ENCODE data around the gene QPCT. TPM values are rescaled to one million over a fixed set of nuclear protein-coding genes. Genes with fewer than 3 reads are reported as not detected.
"Not testable (repeated sequence)": the region's sequence is repeated elsewhere in the genome, so short reads cannot be mapped to it uniquely, and the experiment has no call there.

The QPCT gene
- polyA plus RNA-seq (ENCODE audit: insufficient read depth in 1 of 5, insufficient read length in 5 of 5, low replicate concordance in 1 of 5): 10 to 100 TPM in 2 of 5 donors, 1 to 10 TPM in 3; 5.2 to 19.5 (median 7.4) TPM
- long read RNA-seq, donor 1, transcript QPCT-201 (7 exons, 1,739 nt): major isoform, 7 of 9 reads
- long read RNA-seq, donor 1, partial matches to known transcripts: 0 of 9 reads
- long read RNA-seq, donor 1, other reads (novel, unspliced or antisense): 0 of 9 reads
- long read RNA-seq, donor 2, partial matches to known transcripts: 0 of 2 reads
- long read RNA-seq, donor 2, other reads (novel, unspliced or antisense): 0 of 2 reads
- long read RNA-seq, donor 3, partial matches to known transcripts: 0 of 3 reads
- long read RNA-seq, donor 3, other reads (novel, unspliced or antisense): 0 of 3 reads
- long read RNA-seq, donor 4, transcript QPCT-201 (7 exons, 1,739 nt): major isoform, 5 of 5 reads
- long read RNA-seq, donor 4, partial matches to known transcripts: 0 of 5 reads
- long read RNA-seq, donor 4, other reads (novel, unspliced or antisense): 0 of 5 reads
- long read RNA-seq, donor 5, transcript QPCT-201 (7 exons, 1,739 nt): major isoform, 5 of 5 reads
- long read RNA-seq, donor 5, partial matches to known transcripts: 0 of 5 reads
- long read RNA-seq, donor 5, other reads (novel, unspliced or antisense): 0 of 5 reads
- long read RNA-seq, donor 6, partial matches to known transcripts: 0 of 5 reads
- long read RNA-seq, donor 6, other reads (novel, unspliced or antisense): 0 of 5 reads
- long read RNA-seq, donor 7, partial matches to known transcripts: 36 of 39 reads
- long read RNA-seq, donor 7, other reads (novel, unspliced or antisense): 0 of 39 reads
- long read RNA-seq, donor 8, partial matches to known transcripts: 0 of 3 reads
- long read RNA-seq, donor 8, other reads (novel, unspliced or antisense): 0 of 3 reads

DNA sequence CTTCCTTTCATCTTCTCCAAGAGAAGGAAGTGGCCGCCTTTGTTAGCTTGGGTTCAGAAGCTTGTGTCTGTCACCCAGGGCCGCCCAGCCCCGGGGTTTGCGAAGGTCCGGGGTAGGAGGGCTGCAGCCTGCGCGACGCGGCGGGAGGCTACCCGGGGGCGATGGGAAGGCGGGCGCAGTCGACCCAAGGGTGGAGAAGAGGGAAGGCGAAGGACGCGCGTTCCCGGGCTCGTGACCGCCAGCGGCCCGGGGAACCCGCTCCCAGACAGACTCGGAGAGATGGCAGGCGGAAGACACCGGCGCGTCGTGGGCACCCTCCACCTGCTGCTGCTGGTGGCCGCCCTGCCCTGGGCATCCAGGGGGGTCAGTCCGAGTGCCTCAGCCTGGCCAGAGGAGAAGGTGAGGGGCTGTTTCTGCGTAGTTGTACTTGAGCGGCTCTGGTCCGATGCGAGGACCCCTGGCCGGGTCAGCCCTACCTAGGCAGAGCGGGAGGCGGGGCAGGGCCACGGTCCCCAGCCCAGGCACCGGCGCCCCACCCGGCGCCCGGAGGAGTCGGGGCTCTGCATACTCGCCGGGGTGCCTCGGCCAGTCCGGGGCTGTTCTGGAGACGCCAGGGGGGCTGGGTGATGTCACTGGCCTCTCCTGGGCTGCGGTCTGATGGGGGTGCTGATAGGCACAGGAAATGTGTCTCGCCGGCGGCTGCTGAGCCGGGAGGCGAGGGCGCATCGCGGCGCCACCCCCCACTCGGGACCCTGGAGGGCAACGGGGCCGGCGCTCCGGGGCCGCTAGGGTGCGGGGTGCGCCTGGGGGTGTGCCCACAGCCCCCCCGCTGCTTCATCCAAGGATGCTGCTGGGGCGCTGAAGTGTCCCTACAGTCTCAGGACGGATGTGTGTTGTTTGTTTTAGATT lies at the start of gene QPCT:
TSS of gene QPCT (plus strand) at position 178 of the 909 bp plus-strand sequence. CDS start at position 280, 102 bp downstream.
- DNase-seq: peak; percentile 42

GRCh38 chr2:37294858-37295257 lies 49.6 kb upstream of the QPCT start:
- not testable (repeated sequence) for DNase-seq

DNA sequence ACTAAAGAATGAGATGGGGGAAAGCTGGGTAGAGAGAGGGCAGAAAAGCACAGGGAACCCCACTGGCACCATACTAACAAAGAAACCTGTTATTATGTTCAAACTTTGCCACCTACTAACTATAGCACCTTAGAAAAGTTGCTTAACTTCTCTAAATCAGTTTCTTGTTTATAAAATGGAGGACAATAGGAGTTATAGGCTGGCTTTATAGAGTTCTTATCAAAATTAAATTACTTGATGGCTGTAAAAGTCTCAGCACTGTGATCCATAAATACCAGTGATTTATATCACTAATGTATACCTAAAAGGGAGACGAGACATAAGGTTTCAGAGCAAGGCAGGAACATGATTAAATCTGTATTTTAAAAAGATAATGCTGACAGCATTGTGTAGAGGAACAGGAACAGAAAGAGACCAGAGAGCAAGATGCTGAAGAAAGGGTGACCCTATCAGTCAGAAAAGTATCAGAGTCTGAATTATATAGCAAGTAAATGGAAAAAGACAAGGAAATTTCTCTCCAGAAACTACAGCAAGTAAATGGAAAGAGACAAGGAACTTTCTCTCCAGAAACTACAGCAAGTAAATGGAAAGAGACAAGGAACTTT lies 48.9 kb upstream of the QPCT start:
- DNase-seq: no peak

GRCh38 chr2:37297632-37298031 lies 46.8 kb upstream of the QPCT start:
- DNase-seq: no peak

- DNase-seq: no peak
Observed at GRCh38 chr2:37300146-37300545, 44.3 kb upstream of the QPCT start.

GRCh38 chr2:37300578-37300977 lies 43.9 kb upstream of the QPCT start:
- DNase-seq: no peak

DNA sequence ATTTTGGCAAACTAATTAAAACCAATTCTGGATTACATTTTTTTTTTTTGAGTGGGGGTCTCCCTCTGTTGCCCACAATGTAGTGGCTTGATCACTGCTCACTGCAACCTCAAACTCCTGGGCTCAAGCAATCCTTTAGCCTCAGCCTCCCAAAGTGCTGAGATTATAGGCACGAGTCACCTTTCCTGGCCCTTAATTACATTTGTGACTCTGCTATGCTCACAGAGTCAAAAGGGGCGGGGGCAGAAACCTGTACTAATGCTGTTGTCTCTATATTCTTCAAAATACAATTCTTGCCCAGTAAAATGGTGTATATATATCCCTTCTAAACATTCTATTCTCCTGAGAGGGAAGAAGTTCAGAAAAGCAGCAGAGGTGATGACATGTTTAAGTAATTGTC lies 43.0 kb upstream of the QPCT start:
- DNase-seq: no peak

- no peak for DNase-seq
Observed at GRCh38 chr2:37302701-37303252, 41.7 kb upstream of the QPCT start.

GRCh38 chr2:37306024-37306423 lies 38.4 kb upstream of the QPCT start:
- no peak for DNase-seq

- DNase-seq: no peak
Observed at GRCh38 chr2:37307500-37307899, 36.9 kb upstream of the QPCT start.

GRCh38 chr2:37315364-37315763 lies 29.1 kb upstream of the QPCT start:
- DNase-seq: no peak

GRCh38 chr2:37316181-37316580 lies 28.2 kb upstream of the QPCT start:
- DNase-seq: no peak

DNA sequence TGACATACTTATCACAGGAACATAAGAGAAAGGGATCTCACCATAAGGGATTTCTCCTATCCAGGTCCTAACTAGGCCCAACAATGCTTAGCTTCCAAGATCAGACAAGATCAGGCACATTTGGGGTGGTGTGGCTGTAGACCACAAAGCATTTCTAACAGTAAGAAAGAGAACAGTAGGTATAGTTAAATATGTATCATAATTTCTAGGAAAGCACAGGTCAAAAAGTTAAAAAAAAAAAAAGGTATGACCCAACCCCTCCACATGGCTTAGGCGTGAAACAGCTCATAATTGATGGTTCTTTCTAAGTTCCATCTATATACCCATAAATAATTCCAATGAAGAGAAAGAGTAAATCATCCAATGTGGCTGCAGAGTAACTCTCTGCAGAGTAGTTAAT lies 26.7 kb upstream of the QPCT start:
- no peak for DNase-seq

DNA sequence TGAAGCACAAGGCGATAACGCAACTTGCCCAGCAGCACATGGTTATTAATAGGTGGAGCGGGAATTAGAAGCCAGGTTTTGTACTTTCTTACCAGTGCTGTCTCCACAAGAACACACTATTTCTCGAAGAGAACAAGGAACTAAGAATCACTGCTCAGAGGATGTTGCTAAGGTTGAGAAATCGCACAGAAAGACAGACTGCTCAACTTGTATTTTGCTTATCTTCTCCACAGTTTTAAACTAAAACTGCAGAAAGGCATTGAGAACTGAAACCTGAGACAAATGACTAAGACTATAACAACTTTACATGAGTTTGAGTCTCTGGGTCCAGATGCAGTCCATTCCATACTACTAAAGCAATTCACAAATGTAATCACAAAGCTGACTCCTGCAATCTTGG lies 26.0 kb upstream of the QPCT start:
- DNase-seq: no peak

DNA sequence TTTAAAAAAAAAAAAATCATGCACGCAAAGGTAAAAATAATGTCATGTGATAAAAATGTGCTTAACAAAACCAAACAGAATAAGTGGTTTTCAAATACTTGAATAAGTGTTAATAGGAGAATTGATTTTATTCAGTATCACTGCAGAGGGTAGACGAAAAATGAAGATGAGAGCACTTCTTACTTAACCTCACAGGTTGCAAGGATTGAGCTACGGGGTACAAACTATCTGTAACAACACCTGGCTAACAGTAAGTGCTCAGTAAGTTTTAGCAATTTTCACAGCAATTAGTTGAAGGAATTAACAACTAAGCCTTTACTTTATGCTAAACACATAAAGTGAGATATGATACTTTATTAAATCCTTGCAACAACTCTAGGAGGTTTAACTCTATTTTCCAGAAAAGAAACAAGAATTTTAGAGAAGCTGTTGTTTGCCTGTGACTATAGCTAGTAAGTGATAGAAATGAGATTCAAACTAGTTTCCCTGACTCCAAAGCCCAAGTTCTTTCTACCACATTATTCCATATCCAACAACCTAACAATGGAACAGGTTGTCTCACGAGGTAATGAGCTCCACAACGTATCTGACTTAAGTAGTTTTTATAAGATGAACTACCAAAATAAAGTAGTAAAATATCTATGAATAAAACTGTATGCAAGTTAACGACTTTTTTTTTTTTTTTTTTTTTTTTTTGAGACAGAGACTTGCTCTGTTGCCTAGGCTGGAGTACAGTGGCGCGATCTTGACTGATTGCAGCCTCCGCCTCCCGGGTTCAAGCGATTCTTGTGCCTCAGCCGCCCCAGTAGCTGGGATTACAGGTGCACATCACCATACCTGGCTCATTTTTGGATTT lies 24.4 kb upstream of the QPCT start:
- no peak for DNase-seq

DNA sequence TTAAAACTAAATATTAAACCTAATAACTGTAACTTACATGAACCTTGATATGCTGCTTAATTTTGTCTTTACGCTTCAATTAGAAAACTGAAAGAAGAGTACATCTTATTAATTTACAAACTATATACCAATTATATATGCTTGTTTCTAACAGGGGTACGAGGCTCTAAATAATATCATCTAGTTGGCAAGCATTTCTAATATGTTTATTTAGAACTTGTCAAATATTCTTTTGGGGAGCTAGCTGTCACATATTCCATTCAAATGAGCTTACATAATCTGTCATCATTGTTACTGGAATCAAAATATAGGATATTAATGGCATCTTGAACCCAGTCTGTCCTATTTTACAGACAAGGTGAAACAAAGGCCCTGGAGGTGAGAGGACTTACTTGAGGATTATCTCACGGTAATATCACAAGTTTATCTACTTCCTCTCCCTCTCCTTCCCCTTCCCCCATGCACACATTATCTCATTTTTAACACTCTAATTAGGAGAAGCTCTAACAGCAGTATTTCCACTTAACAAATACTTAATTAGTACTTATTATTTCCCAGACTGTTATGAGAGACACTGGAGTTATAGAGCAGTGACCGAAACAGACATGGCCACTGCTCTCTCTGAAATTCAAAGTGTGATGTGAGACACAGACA lies 23.3 kb upstream of the QPCT start:
- DNase-seq: no peak

- DNase-seq: no peak
Observed at GRCh38 chr2:37322368-37322767, 22.1 kb upstream of the QPCT start.

DNA sequence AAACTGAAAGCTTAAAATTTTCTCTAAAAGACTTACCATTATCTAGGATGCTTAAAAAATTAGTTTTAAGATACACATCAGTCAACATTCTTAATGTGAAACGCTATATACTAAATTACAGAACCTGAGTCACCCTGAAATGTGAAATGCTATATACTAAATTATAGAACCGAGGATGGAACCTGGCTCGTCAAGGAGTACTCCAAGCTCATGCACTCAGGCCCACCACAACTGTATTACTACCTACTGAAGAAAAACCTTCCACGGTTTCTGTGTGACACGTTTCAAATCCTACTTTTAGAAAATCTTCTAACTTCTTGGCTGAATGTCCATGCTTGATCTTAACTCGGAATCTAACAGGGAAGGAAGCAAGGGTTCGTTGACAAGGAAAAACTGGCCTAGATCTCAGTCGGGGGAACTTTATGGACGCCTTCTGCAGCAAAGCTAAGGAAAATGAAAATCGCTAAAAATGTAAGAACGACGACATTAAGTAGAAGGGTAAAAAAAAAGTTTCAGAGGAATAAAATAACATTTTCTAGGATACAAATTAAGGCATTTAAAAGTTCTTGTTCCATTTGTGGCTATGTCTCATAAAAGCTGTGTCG lies 21.2 kb upstream of the QPCT start:
- no peak for DNase-seq

All from right lung (tissue), 10 donors.